Heart right ventricle (tissue), 16 donors: ENCODE measurements around the gene PIP4K2A. TPM values are rescaled to one million over a fixed set of nuclear protein-coding genes. Genes with fewer than 3 reads are reported as not detected.

Experiments used
- ATAC-seq, 8 donors: fragments of 200-7000 bp; cut with Tn5 transposase; one replicate each; pipeline ENCODE4 v1.9.1; 2020; ENCODE audit warnings: mild to moderate bottlenecking in 8 of 8, moderate library complexity in 8 of 8, moderate number of reproducible peaks in 1 of 8
- DNase-seq, 2 donors: peaks; one replicate each; pipeline ENCODE4 v3.0.0-alpha.2; 2020
- H3K27ac ChIP-seq, 10 donors: fragments of 200-600 bp; sonication (generic) in 2 of 10; one replicate each; pipeline versions ENCODE4 v1.5.0 to v1.8.0; 2020 to 2022; ENCODE audit warnings: mild to moderate bottlenecking in 3 of 10
- H3K27me3 ChIP-seq, 7 donors: fragments of 200-600 bp; one replicate each; pipeline ENCODE4 v1.8.0; 2021 to 2022; ENCODE audit warnings: mild to moderate bottlenecking in 2 of 7
- H3K36me3 ChIP-seq, 9 donors: fragments of 200-600 bp; sonication (generic) in 1 of 9; one replicate each; pipeline versions ENCODE4 v1.5.0 to v1.8.0; 2020 to 2022; ENCODE audit warnings: mild to moderate bottlenecking in 2 of 9
- H3K4me1 ChIP-seq, 9 donors: fragments of 200-600 bp; sonication (generic) in 1 of 9; one replicate each; pipeline versions ENCODE4 v1.5.0 to v1.8.0; 2020 to 2022; ENCODE audit warnings: mild to moderate bottlenecking in 4 of 9
- H3K4me3 ChIP-seq, 10 donors: fragments of 200-600 bp; sonication (generic) in 2 of 10; one replicate each; pipeline versions ENCODE4 v1.5.0 to v1.8.0; 2020 to 2022; ENCODE audit warnings: mild to moderate bottlenecking in 7 of 10, moderate library complexity in 2 of 10
- H3K9me3 ChIP-seq, 11 donors: fragments of 200-600 bp in 10 of 11; sonication (generic) in 2 of 11; one replicate each; pipeline versions ENCODE4 v1.5.0 to v1.8.0; 2013 to 2022; ENCODE audit warnings: mild to moderate bottlenecking in 2 of 11, control low read depth in 1 of 11, moderate library complexity in 1 of 11
- WGBS, 2 donors: extraction: QIAGEN DNeasy Blood & Tissue Kit; methylation state at CpG; one replicate each; pipeline ENCODE4 v1.1.7; 2013; ENCODE audit warnings: inconsistent platforms in 1 of 2; 5-methylcytosine and 5-hydroxymethylcytosine counted together
- intact Hi-C, 10 donors: fragments of 100-400 bp; cut with DNase I; formaldehyde crosslinking; loops; one replicate each; pipeline versions ENCODE4 v1.11.1 to v1.14.2; 2022
- polyA plus RNA-seq, 2 donors: library from polyadenylated mRNA; stranded (reverse); fragments of 200-250 nt; gene quantifications; one replicate each; pipeline ENCODE4 v1.2.3, GENCODE V29; 2013
- total RNA-seq, 10 donors: library from RNA; stranded (reverse); fragmentation: NEBNext Ultra II Directional in 3 of 10; extraction: Animal tissue kit (Norgen Biotek cat#: 25700) in 3 of 10; gene quantifications; one replicate each; pipeline versions ENCODE4 v1.2.1 to v1.2.4, GENCODE V29; 2021 to 2023
- TF ChIP-seq, protein P1 (sequence below), 9 donors: fragments of 200-600 bp; sonication (generic) in 2 of 9; IDR thresholded peaks; one replicate each; pipeline versions ENCODE4 v1.5.0 to v1.8.0; 2021 to 2022; ENCODE audit warnings: antibody characterized with exemption in 9 of 9, mild to moderate bottlenecking in 5 of 9, moderate library complexity in 1 of 9
- donor health status: Arrhythmogenic right ventricular cardiomyopathy.
- donor health status: ischemic (EF 13 %, LVEDD 7.1; RV severe dilation, severe dysfunction).
- donor health status: healthy with polysubstance abuse.
- donor health status: DM: no; HTN: yes; CAD: no.
- donor health status: DM: no; HTN: no; CAD: no.
- donor health status: ischemic (EF 25% LVEDD 6.9; RV normal size, moderate dysfunction).
- donor health status: ischemic (EF 25% LVEDD 5.7; RV mildly dilated, moderate dysfunction).
- donor health status: healthy.
- donor health status: DM: yes; HTN: yes; CAD: no.
- donor health status: Ischemic cardiomyopathy.
- donor health status: ischemic (EF 35%, LVEDD 5.7; RV mildly dilated, moderate dysfunction).
- donor health status: nonischemic (EF 11% LVEDD 7.7; RV severe dilation, severe dysfunction).
- donor health status: DM: yes; HTN: yes; CAD: no.
- donor health status: PGD.
- donor health status: ischemic (EF 29% LVEDD 5.4; RV normal size, mild dysfunction).
- donor health status: nonischemic (EF 23%, LVEDD 6.1; RV moderate dilation, normal function).

PIP4K2A gene
- total and polyA plus RNA-seq, 12 donors: 6.0 to 29.1 (median 13.3) TPM

DNA sequence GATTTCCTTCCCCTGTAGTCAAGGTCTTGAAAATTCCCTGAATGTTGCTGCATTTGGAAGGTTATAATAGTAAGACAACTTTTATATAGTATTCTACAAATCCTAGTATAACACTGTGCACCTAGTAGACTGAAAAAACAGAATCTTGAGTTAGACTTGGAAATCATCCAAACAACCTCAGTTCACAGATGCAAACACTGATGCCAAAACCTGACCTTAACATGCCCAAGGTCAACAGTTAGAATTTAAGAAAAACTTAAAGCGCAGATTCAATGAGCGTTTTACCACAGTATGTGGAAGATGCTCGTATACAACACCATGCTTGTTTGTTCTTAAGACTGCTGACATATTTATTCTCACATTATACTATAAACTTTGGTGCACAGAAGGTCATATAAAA lies 3.0 kb downstream of the PIP4K2A start:
- H3K27ac ChIP-seq: no peak overlapping the region

GRCh38 chr10:22710139-22710745 lies 4.1 kb downstream of the PIP4K2A start:
- no peaks in the 10 kb centered on the region for H3K27me3 ChIP-seq
- TF ChIP-seq, protein P1, sequence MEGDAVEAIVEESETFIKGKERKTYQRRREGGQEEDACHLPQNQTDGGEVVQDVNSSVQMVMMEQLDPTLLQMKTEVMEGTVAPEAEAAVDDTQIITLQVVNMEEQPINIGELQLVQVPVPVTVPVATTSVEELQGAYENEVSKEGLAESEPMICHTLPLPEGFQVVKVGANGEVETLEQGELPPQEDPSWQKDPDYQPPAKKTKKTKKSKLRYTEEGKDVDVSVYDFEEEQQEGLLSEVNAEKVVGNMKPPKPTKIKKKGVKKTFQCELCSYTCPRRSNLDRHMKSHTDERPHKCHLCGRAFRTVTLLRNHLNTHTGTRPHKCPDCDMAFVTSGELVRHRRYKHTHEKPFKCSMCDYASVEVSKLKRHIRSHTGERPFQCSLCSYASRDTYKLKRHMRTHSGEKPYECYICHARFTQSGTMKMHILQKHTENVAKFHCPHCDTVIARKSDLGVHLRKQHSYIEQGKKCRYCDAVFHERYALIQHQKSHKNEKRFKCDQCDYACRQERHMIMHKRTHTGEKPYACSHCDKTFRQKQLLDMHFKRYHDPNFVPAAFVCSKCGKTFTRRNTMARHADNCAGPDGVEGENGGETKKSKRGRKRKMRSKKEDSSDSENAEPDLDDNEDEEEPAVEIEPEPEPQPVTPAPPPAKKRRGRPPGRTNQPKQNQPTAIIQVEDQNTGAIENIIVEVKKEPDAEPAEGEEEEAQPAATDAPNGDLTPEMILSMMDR (IDR thresholded peaks at IDR 0.05): no peak
- H3K27ac ChIP-seq: peak overlapping the region in 1 of 10 donors; percentile 54
- intact Hi-C loops: loop anchor here in 7 of 10 donors (1.0 to 10.0 kb wide), 14 partner anchors 33 to 455 kb away; partner anchors contain the start of genes SPAG6 (in 2 of the 7) and BMI1 (in 1 of the 7)
- H3K9me3 ChIP-seq: no peaks in the 10 kb centered on the region
- H3K4me1 ChIP-seq: peaks cover 0 to 58% (median 25%) of the 10 kb centered on the region in 9 donors
- no peaks in the 10 kb centered on the region for H3K36me3 ChIP-seq
- H3K4me3 ChIP-seq: no peak overlapping the region
- ATAC-seq (no peak), DNase-seq (no peak)
- WGBS, 2 donors: 70 to 74% methylated on average over 10 of the region's 10 CpGs

More for the DNA sequence above, 3.0 kb downstream of the PIP4K2A start:
- Histone ChIP-seq H3K4me3 (peak overlapping the region in 2 of 10 donors; percentile 86 to 98), H3K9me3 (no peaks in the 10 kb centered on the region), H3K27me3 (no peaks in the 10 kb centered on the region), H3K36me3 (no peaks in the 10 kb centered on the region), H3K4me1 (peaks cover 0 to 50% (median 25%) of the 10 kb centered on the region in 9 donors)
- WGBS, 2 donors: 89 to 95% methylated on average over 3 of the region's 3 CpGs
- no peak for ATAC-seq
- intact Hi-C loops: loop anchor here in 7 of 10 donors (5.0 to 10.0 kb wide), 13 partner anchors 34 to 457 kb away; partner anchors contain the start of genes SPAG6 (in 2 of the 7) and BMI1 (in 1 of the 7)
- TF ChIP-seq, protein P1 (IDR thresholded peaks at IDR 0.05): no peak
- DNase-seq: no peak

- Histone ChIP-seq H3K9me3 (no peaks in the 10 kb centered on the region), H3K27me3 (no peaks in the 10 kb centered on the region), H3K4me1 (peaks cover 0 to 67% (median 21%) of the 10 kb centered on the region in 9 donors), H3K4me3 (no peak overlapping the region), H3K27ac (no peak overlapping the region), H3K36me3 (no peaks in the 10 kb centered on the region)
- 96 to 98% methylated on average over 1 of the region's 1 CpG for WGBS, 2 donors
- intact Hi-C loops: loop anchor here in 2 of 10 donors (10.0 kb wide), 1 partner anchor 104 kb away; no protein-coding TSS in a partner anchor
- ATAC-seq: no peak
- TF ChIP-seq, protein P1 (IDR thresholded peaks at IDR 0.05): no peak
- no peak for DNase-seq
These were observed 5.6 kb downstream of the PIP4K2A start for GRCh38 chr10:22708772-22709171.

DNA sequence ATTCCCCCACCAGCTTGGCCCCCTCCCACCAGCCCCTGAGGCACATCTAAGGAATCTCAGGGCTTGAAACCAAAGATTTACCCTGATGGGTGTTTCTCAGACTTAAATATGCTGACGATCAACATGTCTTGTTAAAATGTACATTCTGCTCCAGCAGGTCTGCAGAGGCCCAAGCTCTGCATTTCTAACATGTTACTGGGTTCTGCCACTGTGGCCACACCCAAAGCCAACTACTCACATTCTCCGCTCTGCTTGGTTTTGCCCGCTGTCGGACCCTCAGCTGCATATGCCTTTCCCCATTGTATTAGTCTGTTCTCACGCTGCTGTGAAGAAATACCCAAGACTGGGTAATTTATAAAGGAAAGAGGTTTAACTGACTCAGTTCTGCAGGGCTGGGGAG lies 8.9 kb downstream of the PIP4K2A start:
- WGBS, 2 donors: 97 to 99% methylated on average over 5 of the region's 5 CpGs
- intact Hi-C loops: loop anchor here in 2 of 10 donors (10.0 kb wide), 1 partner anchor 101 kb away; no protein-coding TSS in a partner anchor
- Histone ChIP-seq H3K36me3 (no peaks in the 10 kb centered on the region), H3K9me3 (peaks cover 0 to 5% (median 0%) of the 10 kb centered on the region in 11 donors), H3K27ac (no peak overlapping the region), H3K4me1 (peaks cover 0 to 66% (median 3%) of the 10 kb centered on the region in 9 donors), H3K4me3 (no peak overlapping the region), H3K27me3 (no peaks in the 10 kb centered on the region)
- ATAC-seq: no peak
- DNase-seq: no peak
- TF ChIP-seq, protein P1 (IDR thresholded peaks at IDR 0.05): no peak
